DOHH2 (cell line): Measurements from ENCODE around the gene MYT1.

Experiments used
- CTCF ChIP-seq: fragments of 200-600 bp; sonication (generic); IDR thresholded peaks from one replicate; pipeline ENCODE4 v1.5.1; 2014; ENCODE audit warnings: antibody characterized with exemption, mild to moderate bottlenecking, low read depth, low read length; ENCODE audit not compliant: poor library complexity, severe bottlenecking
- EZH2phosphoT487 ChIP-seq: fragments of 200-600 bp; sonication (generic); IDR thresholded peaks from 2 replicates; pipeline ENCODE4 v1.6.1; 2017; ENCODE audit warnings: borderline replicate concordance, mild to moderate bottlenecking, antibody characterized with exemption, low read length, moderate library complexity, mixed read lengths

GRCh38 chr20:64212755-64213154 lies 48.5 kb downstream of the MYT1 start:
- TF ChIP-seq CTCF (no peak), EZH2phosphoT487 (no peak)
